Inflammatory macrophage treated with lipopolysaccharide for 4 hours (primary cell): ENCODE results near the gene ABCB8.

Experiments
- DNase-seq: peaks from one replicate; pipeline ENCODE4 v3.0.0-alpha.2; 2020

ABCB8 gene

GRCh38 chr7:151076863-151077704 is 48.8 kb downstream of the ABCB8 start:
- DNase-seq = no peak

GRCh38 chr7:151077705-151078232 is 49.5 kb downstream of the ABCB8 start:
- DNase-seq = no peak

- no peak for DNase-seq
Observed at GRCh38 chr7:151078233-151079040, 50.2 kb downstream of the ABCB8 start.

- no peak for DNase-seq
Observed at GRCh38 chr7:151079199-151079910, 51.1 kb downstream of the ABCB8 start.

GRCh38 chr7:151080067-151080521 is 51.8 kb downstream of the ABCB8 start:
- no peak for DNase-seq

- DNase-seq = peak; percentile 93
Observed at GRCh38 chr7:151080522-151081169, 52.4 kb downstream of the ABCB8 start, which contains the start of gene FASTK. FASTK (minus strand) TSS chr7:151080809; CDS start chr7:151080766, 43 bp downstream.

GRCh38 chr7:151081170-151082101 is 53.2 kb downstream of the ABCB8 start:
- DNase-seq = no peak

- DNase-seq = no peak
Observed at GRCh38 chr7:151082141-151083070, 54.2 kb downstream of the ABCB8 start.

- peak; percentile 67 for DNase-seq
Observed at GRCh38 chr7:151083071-151083823, 55.0 kb downstream of the ABCB8 start, which contains the start of gene TMUB1. TMUB1 (minus strand) TSS chr7:151083493; CDS start chr7:151082563, 930 bp downstream.

- DNase-seq = no peak
Observed at GRCh38 chr7:151083824-151084160, 55.5 kb downstream of the ABCB8 start.

- DNase-seq = no peak
Observed at GRCh38 chr7:151085329-151085690, 57.1 kb downstream of the ABCB8 start.

- peak; percentile 87 for DNase-seq
Observed at GRCh38 chr7:151085691-151086620, 57.7 kb downstream of the ABCB8 start, which contains the start of gene AGAP3. AGAP3 (plus strand) TSS chr7:151086475; CDS start chr7:151086742, 267 bp downstream.

GRCh38 chr7:151086802-151087244 is 58.6 kb downstream of the ABCB8 start:
- peak; percentile 16 for DNase-seq

GRCh38 chr7:151087245-151088018 is 59.2 kb downstream of the ABCB8 start:
- DNase-seq = peak; percentile 73

GRCh38 chr7:151088019-151088855 is 60.0 kb downstream of the ABCB8 start:
- peak; percentile 63 for DNase-seq
